Right cardiac atrium (tissue), 5 donors: ENCODE results near the gene BMERB1. TPM values are rescaled to one million over a fixed set of nuclear protein-coding genes. Genes with fewer than 3 reads are reported as not detected.
"Not testable (repeated sequence)": the region's sequence is repeated elsewhere in the genome, so short reads cannot be mapped to it uniquely, and the experiment has no call there.

Experiments used
- ATAC-seq, 2 donors: fragments of 200-7000 bp; cut with Tn5 transposase; one replicate each; pipeline versions ENCODE4 v1.8.0 to v1.9.1; 2020; ENCODE audit warnings: moderate library complexity in 2 of 2, mild to moderate bottlenecking in 1 of 2
- DNase-seq, 3 donors: peaks; one replicate each; pipeline ENCODE4 v3.0.0-alpha.2; 2020
- H3K27ac ChIP-seq: one replicate; pipeline ENCODE4 v1.5.1; 2013; ENCODE audit warnings: mild to moderate bottlenecking, low read length, control low read depth, moderate library complexity
- H3K27me3 ChIP-seq: one replicate; pipeline ENCODE4 v1.6.1; 2013; ENCODE audit not compliant: control insufficient read depth, insufficient read depth
- H3K4me1 ChIP-seq: one replicate; pipeline ENCODE4 v1.6.1; 2013; ENCODE audit warnings: low read length; ENCODE audit not compliant: control insufficient read depth, insufficient read depth
- H3K4me3 ChIP-seq: one replicate; pipeline ENCODE4 v1.5.1; 2013; ENCODE audit warnings: low read length, control low read depth
- H3K9me3 ChIP-seq: one replicate; pipeline ENCODE4 v1.6.1; 2013; ENCODE audit warnings: low read length; ENCODE audit not compliant: control insufficient read depth
- WGBS: extraction: QIAGEN DNeasy Blood & Tissue Kit; methylation state at CpG from one replicate; pipeline ENCODE4 v1.1.7; 2013; 5-methylcytosine and 5-hydroxymethylcytosine counted together
- intact Hi-C, 4 donors: fragments of 100-400 bp; cut with DNase I; formaldehyde crosslinking; loops; one replicate each; pipeline versions ENCODE4 v1.11.0 to v1.14.0; 2022 to 2023
- polyA plus RNA-seq: library from polyadenylated mRNA; stranded (reverse); fragments of 200-250 nt; gene quantifications from one replicate; pipeline ENCODE4 v1.2.3, GENCODE V29; 2013
- total RNA-seq, 4 donors: library from RNA; stranded (reverse); fragmentation: NEBNext Ultra II Directional; extraction: Animal tissue kit (Norgen Biotek cat#: 25700); gene quantifications; one replicate each; pipeline ENCODE4 v1.2.1, GENCODE V29; 2021
- donor health status: healthy with polysubstance abuse.
- donor health status: DM: no; HTN: yes; CAD: no.
- donor health status: DM: no; HTN: no; CAD: no.
- donor health status: DM: no; HTN: yes; CAD: no; lungs with severe emphysema.
- donor health status: DM: yes; HTN: yes; CAD: no.

The BMERB1 gene
- total and polyA plus RNA-seq, 5 donors = 36.9 to 74.7 (median 59.0) TPM

DNA sequence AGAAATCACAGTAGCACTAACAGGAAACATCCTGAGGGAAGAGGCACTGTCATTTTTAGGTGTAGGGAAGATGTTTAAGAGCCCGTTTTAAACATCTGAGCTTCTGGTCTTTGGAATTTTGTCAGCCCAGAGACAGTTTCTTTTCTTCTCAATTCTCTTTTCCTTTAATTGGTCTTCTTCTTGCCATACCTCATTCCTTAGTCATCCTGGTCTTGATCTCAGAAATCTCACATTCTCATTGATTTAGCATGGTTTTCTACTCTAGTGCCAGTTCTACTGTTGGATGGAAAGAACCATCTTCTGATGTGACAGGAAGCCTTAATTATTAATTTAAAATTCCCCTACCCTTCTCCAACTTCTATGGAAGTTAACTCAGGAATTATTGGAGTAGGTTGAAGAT is 25.4 kb downstream of the BMERB1 start:
- intact Hi-C loops = loop anchor here in 1 of 4 donors (10.0 kb wide), 1 partner anchor 85 kb away; no protein-coding TSS in a partner anchor
- ATAC-seq = no peak
- H3K27me3 ChIP-seq = no peaks in the 10 kb centered on the region
- no peaks in the 10 kb centered on the region for H3K4me1 ChIP-seq
- WGBS = 88% methylated on average over 1 of the region's 1 CpG
- DNase-seq = no peak
- no peak overlapping the region for H3K4me3 ChIP-seq
- H3K27ac ChIP-seq = no peak overlapping the region
- H3K9me3 ChIP-seq = no peaks in the 10 kb centered on the region

DNA sequence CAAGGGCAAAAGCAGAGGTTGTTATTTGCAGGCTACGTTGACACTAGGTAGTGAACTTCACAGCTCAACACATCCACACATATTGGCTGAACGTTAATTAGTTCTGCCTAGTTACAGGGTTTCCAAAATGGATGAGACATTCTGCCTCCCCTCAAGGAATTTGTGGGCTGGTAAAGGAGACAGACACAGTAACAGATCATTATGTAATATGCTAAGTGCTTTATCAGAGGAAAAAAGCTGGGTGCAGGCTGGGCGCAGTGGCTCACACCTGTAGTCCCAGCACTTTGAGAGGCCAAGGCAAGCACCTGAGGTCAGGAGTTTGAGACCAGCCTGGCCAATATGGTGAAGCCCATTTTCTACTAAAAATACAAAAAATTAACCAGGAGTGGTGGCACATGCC is 26.2 kb downstream of the BMERB1 start:
- intact Hi-C loops = loop anchor here in 1 of 4 donors (10.0 kb wide), 1 partner anchor 84 kb away; no protein-coding TSS in a partner anchor
- no peaks in the 10 kb centered on the region for H3K27me3 ChIP-seq
- no peak overlapping the region for H3K4me3 ChIP-seq
- DNase-seq = no peak
- no peak overlapping the region for H3K27ac ChIP-seq
- 80% methylated on average over 3 of the region's 3 CpGs for WGBS
- ATAC-seq = no peak
- H3K9me3 ChIP-seq = no peaks in the 10 kb centered on the region
- H3K4me1 ChIP-seq = no peaks in the 10 kb centered on the region

DNA sequence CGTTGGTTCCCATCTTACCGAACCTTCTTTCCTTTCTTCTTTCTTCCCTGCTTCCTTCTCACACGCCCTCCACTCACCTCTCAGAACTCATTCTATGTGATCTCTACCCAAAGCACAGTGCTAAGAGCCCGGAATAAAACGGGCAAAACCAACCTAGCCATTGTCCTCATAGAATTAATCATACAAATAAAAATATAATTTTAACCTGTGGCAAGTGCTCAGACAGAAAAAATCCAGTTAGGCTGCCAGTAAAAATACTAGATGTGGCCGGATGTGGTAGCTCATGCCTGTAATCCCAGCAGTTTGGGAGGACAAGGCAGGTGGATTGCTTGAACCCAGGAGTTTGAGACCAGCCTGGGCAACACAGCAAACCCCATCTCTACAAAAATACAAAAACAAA is 27.0 kb downstream of the BMERB1 start:
- 86% methylated on average over 6 of the region's 6 CpGs for WGBS
- Histone ChIP-seq H3K4me3 (no peak overlapping the region), H3K27ac (no peak overlapping the region), H3K4me1 (no peaks in the 10 kb centered on the region), H3K27me3 (no peaks in the 10 kb centered on the region), H3K9me3 (no peaks in the 10 kb centered on the region)
- no peak for DNase-seq
- ATAC-seq = no peak
- intact Hi-C loops = loop anchor here in 1 of 4 donors (10.0 kb wide), 1 partner anchor 83 kb away; no protein-coding TSS in a partner anchor

- Histone ChIP-seq H3K9me3 (no peaks in the 10 kb centered on the region), H3K4me3 (no peak overlapping the region), H3K27ac (no peak overlapping the region), H3K27me3 (no peaks in the 10 kb centered on the region), H3K4me1 (no peaks in the 10 kb centered on the region)
- ATAC-seq (no peak), DNase-seq (no peak)
- intact Hi-C loops = loop anchor here in 1 of 4 donors (10.0 kb wide), 1 partner anchor 80 kb away; no protein-coding TSS in a partner anchor
- WGBS = 83% methylated on average over 4 of the region's 4 CpGs
These were observed 30.2 kb downstream of the BMERB1 start for GRCh38 chr16:15464401-15465186.

GRCh38 chr16:15466131-15466530 is 31.7 kb downstream of the BMERB1 start:
- WGBS = 86% methylated on average over 2 of the region's 2 CpGs
- no peaks in the 10 kb centered on the region for H3K27me3 ChIP-seq

DNA sequence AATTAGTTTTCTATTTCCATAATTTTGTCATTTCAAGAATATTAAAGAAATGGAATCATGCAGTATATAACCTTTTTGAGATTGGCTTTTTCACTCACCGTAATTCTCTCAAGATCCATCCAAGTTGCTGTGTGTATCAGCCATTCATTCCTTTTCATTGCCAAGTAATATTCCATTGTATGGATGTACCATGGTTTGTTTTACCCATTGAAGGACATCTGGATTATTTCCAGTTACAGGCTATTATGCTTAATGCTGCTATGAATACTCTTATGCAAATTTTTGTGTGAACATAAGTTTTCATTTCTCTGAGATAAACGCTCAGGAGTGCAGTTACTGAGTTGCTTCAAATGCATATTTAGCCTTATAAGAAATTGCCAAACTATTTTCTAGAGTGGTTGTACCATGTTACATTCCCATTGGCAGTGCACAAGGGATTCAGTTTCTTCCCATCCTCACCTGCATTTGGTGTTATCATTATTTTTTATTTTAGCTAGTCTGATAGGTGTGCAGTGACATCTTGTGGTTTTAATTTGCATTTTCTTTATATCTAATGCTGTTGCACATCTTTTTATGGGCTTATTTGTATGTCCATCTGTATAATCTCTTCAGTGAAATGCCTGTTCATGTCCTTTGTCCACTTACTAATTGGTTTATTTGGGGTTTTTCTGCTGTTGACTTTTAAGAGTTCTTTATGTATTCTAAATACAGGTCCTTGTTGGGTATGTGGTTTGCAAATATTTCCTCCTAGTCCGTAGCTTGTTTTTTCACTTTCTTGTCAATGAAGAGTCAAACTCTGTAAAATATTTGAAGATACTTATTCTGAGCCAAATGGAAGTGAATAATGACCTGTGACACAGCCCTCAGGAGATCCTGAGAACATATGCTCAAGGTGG is 32.7 kb downstream of the BMERB1 start:
- intact Hi-C loops = loop anchor here in 1 of 4 donors (10.0 kb wide), 1 partner anchor 78 kb away; no protein-coding TSS in a partner anchor
- ATAC-seq (no peak), DNase-seq (no peak)
- Histone ChIP-seq H3K9me3 (no peaks in the 10 kb centered on the region), H3K4me3 (no peak overlapping the region), H3K4me1 (no peaks in the 10 kb centered on the region), H3K27ac (no peak overlapping the region), H3K27me3 (no peaks in the 10 kb centered on the region)
- WGBS = 64% methylated on average over 3 of the region's 3 CpGs

More at GRCh38 chr16:15466131-15466530, 31.7 kb downstream of the BMERB1 start:
- Histone ChIP-seq H3K4me3 (no peak overlapping the region), H3K9me3 (no peaks in the 10 kb centered on the region), H3K4me1 (no peaks in the 10 kb centered on the region), H3K27ac (no peak overlapping the region)
- DNase-seq = no peak
- no peak for ATAC-seq
- intact Hi-C loops = loop anchor here in 1 of 4 donors (10.0 kb wide), 1 partner anchor 79 kb away; no protein-coding TSS in a partner anchor

GRCh38 chr16:15476971-15477370 is 42.6 kb downstream of the BMERB1 start:
- H3K27ac ChIP-seq, H3K4me1 ChIP-seq, DNase-seq, H3K9me3 ChIP-seq, ATAC-seq, H3K4me3 ChIP-seq, intact Hi-C loops, H3K27me3 ChIP-seq: not testable (repeated sequence)
- WGBS = 86% methylated on average over 4 of the region's 4 CpGs

DNA sequence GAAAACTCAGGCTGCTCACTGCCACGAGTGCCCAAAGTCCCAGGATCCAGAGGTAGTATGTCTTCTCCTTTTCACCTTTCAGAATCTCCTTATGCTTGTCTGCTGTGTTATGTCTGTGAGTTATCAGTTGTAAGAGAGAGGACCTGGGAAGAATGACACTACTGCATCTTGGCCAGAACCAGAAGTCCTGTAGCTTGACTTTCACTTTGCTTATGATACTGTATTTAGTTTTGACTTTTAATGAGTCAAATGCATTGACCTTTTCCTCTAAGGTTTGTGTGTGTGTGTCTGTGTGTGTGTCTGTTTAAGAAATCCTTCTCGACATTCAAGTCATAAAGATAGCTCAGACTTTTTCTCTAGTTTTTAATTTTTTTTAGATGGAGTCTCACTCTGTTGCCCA is 43.4 kb downstream of the BMERB1 start:
- 87% methylated on average over 2 of the region's 2 CpGs for WGBS
- DNase-seq = no peak

GRCh38 chr16:15482068-15482747 is 47.8 kb downstream of the BMERB1 start:
- intact Hi-C loops = no loop called here
- ATAC-seq (peak; percentile 72 to 92), DNase-seq (peak in 2 of 3 donors; percentile 24 to 61)
- WGBS = 63% methylated on average over 3 of the region's 3 CpGs
- Histone ChIP-seq H3K4me3 (no peak overlapping the region), H3K27ac (no peak overlapping the region), H3K4me1 (peaks cover 2% of the 10 kb centered on the region), H3K9me3 (no peaks in the 10 kb centered on the region), H3K27me3 (no peaks in the 10 kb centered on the region)

More for the DNA sequence above, 43.4 kb downstream of the BMERB1 start:
- Histone ChIP-seq H3K9me3 (no peaks in the 10 kb centered on the region), H3K4me3 (no peak overlapping the region), H3K27ac (no peak overlapping the region), H3K4me1 (peaks cover 2% of the 10 kb centered on the region), H3K27me3 (no peaks in the 10 kb centered on the region)
- ATAC-seq = no peak
- intact Hi-C loops = no loop called here

GRCh38 chr16:15482748-15483298 is 48.4 kb downstream of the BMERB1 start:
- Histone ChIP-seq H3K27ac (no peak overlapping the region), H3K27me3 (no peaks in the 10 kb centered on the region), H3K4me3 (no peak overlapping the region), H3K4me1 (no peaks in the 10 kb centered on the region), H3K9me3 (no peaks in the 10 kb centered on the region)
- 97% methylated on average over 7 of the region's 7 CpGs for WGBS
- no peak for ATAC-seq
- no peak for DNase-seq
- intact Hi-C loops = no loop called here
